Cardiac muscle cell (in vitro differentiated cells and primary cell): ENCODE data around the gene DTWD2. TPM values are rescaled to one million over a fixed set of nuclear protein-coding genes. Genes with fewer than 3 reads are reported as not detected.
A peak's percentile ranks its signal among the peaks of the same experiment; 100 is the strongest.
"Not testable (repeated sequence)": the region's sequence is repeated elsewhere in the genome, so short reads cannot be mapped to it uniquely, and the experiment has no call there.

ENCODE experiments used
- DNase-seq, 2 donors: peaks; one replicate each; pipeline versions ENCODE4 v3.0.0 to v3.0.0-alpha.2; 2010 to 2017; ENCODE audit warnings: low read depth in 1 of 2, low spot score in 1 of 2
- H3K27ac ChIP-seq: fragments of 200-600 bp; sonication (generic); 2 replicates; pipeline ENCODE4 v1.5.1; 2016
- H3K27me3 ChIP-seq: fragments of 200-600 bp; sonication (generic); 2 replicates; pipeline ENCODE4 v1.6.0; 2016; ENCODE audit warnings: control low read depth
- H3K36me3 ChIP-seq: fragments of 200-600 bp; sonication (generic); 2 replicates; pipeline ENCODE4 v1.5.1; 2016; ENCODE audit warnings: control low read depth
- H3K4me1 ChIP-seq: fragments of 200-600 bp; sonication (generic); 2 replicates; pipeline ENCODE4 v1.8.1; 2017; ENCODE audit warnings: low read depth, mild to moderate bottlenecking, mixed run types
- H3K4me3 ChIP-seq: fragments of 200-600 bp; sonication (generic); 2 replicates; pipeline ENCODE4 v1.5.1; 2016; ENCODE audit warnings: mild to moderate bottlenecking
- H3K9me3 ChIP-seq: fragments of 200-600 bp; sonication (generic); 2 replicates; pipeline ENCODE4 v1.5.1; 2017; ENCODE audit warnings: low read depth, mild to moderate bottlenecking, control low read depth
- CTCF ChIP-seq: IDR thresholded peaks from 2 replicates; pipeline ENCODE4 v1.5.1; 2012; ENCODE audit warnings: low read depth, mild to moderate bottlenecking, low read length
- polyA plus RNA-seq: library from polyadenylated mRNA; unstranded; fragments of >200 nt; fragmentation: Nextera tagmentation; extraction: Ambion mirVana; gene quantifications from 2 replicates; pipeline ENCODE4 v1.2.1, GENCODE V29; 2016
- total RNA-seq: library from RNA; depleted of rRNA; stranded (reverse); fragments of >200 nt; gene quantifications from 2 replicates; pipeline ENCODE4 v1.2.3, GENCODE V29; 2016

The DTWD2 gene
- total and polyA plus RNA-seq, 2 experiments from 2014 or later: 6.5 to 30.7 TPM

- no peaks in the 10 kb centered on the region for H3K36me3 ChIP-seq
- H3K4me1 ChIP-seq: peaks cover 4% of the 10 kb centered on the region
- no peak overlapping the region for H3K27ac ChIP-seq
- no peak for TF ChIP-seq CTCF
- no peak overlapping the region for H3K4me3 ChIP-seq
- H3K27me3 ChIP-seq: no peaks in the 10 kb centered on the region
- no peaks in the 10 kb centered on the region for H3K9me3 ChIP-seq
- no peak for DNase-seq
Measured at GRCh38 chr5:118862596-118862995, 125.8 kb downstream of the DTWD2 start.

GRCh38 chr5:118857700-118858099, 130.6 kb downstream of the DTWD2 start:
- no peaks in the 10 kb centered on the region for H3K9me3 ChIP-seq
- H3K36me3 ChIP-seq: no peaks in the 10 kb centered on the region
- H3K27me3 ChIP-seq: no peaks in the 10 kb centered on the region
- peak; percentile 3 to 14 for DNase-seq
- no peak overlapping the region for H3K4me3 ChIP-seq
- H3K27ac ChIP-seq: no peak overlapping the region
- peaks cover 6% of the 10 kb centered on the region for H3K4me1 ChIP-seq
- TF ChIP-seq CTCF: no peak

- Histone ChIP-seq H3K9me3 (no peaks in the 10 kb centered on the region), H3K4me3 (no peak overlapping the region), H3K4me1 (peaks cover 6% of the 10 kb centered on the region), H3K27me3 (no peaks in the 10 kb centered on the region), H3K27ac (no peak overlapping the region), H3K36me3 (no peaks in the 10 kb centered on the region)
- no peak for DNase-seq
- TF ChIP-seq CTCF: no peak
Measured at GRCh38 chr5:118854819-118855218, 133.5 kb downstream of the DTWD2 start.

GRCh38 chr5:118851785-118852184, 136.6 kb downstream of the DTWD2 start:
- DNase-seq, H3K9me3 ChIP-seq, H3K4me3 ChIP-seq, H3K27me3 ChIP-seq, H3K4me1 ChIP-seq, H3K36me3 ChIP-seq, H3K27ac ChIP-seq: not testable (repeated sequence)

- H3K36me3 ChIP-seq, H3K27me3 ChIP-seq, H3K27ac ChIP-seq, H3K4me1 ChIP-seq, DNase-seq, H3K4me3 ChIP-seq, H3K9me3 ChIP-seq: not testable (repeated sequence)
Measured at GRCh38 chr5:118849507-118849906, 138.8 kb downstream of the DTWD2 start.

GRCh38 chr5:118844351-118844750, 144.0 kb downstream of the DTWD2 start:
- Histone ChIP-seq H3K27ac (no peak overlapping the region), H3K36me3 (no peaks in the 10 kb centered on the region), H3K27me3 (no peaks in the 10 kb centered on the region), H3K4me3 (no peak overlapping the region), H3K9me3 (no peaks in the 10 kb centered on the region), H3K4me1 (no peaks in the 10 kb centered on the region)
- DNase-seq: peak in 1 of 2 donors; percentile 5
- no peak for TF ChIP-seq CTCF

- Histone ChIP-seq H3K27ac (no peak overlapping the region), H3K36me3 (no peaks in the 10 kb centered on the region), H3K4me1 (no peaks in the 10 kb centered on the region), H3K27me3 (no peaks in the 10 kb centered on the region), H3K9me3 (no peaks in the 10 kb centered on the region), H3K4me3 (no peak overlapping the region)
- TF ChIP-seq CTCF: no peak
- no peak for DNase-seq
Measured at GRCh38 chr5:118834710-118835109, 153.6 kb downstream of the DTWD2 start.
